ENCODE data around the gene ABHD8.

Gene ABHD8

DNA sequence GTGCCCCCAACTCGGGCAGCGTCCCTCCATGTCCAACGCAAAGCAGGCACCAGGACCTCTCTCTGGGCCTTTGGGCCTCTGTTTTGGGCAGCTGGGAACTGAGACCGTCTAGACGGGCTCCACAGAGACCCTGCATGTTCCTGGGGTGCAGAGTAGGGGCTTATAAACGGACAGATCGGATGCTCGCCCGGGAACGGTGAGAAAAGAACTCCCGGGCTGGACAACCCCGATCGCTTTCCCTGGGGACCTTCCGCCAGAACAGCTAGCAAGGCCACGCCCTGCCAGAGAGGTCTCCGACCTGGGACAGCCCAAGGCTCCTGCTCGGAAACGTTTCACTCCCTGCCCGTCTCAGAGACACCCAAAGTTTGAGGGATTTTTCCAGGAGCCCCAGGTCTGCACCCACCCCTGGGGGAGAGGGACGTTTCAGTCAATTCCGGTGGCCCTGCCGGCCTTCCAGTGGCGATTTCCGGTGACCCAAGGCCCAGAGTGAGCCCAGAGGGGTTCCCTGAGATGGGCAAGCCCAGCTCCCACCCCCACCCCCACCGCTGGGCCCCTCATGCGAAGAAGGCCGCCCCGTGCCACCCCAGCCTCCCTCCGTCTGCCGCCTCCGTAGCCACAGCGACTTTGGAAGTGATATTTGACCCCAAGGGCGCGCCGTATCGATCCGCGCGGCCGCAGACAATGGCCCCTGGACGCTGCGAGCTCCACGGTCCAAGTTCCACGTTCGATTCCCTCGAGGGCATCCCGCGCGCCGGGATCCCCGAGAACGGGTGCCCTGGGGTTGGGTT lies 59.2 kb downstream of the ABHD8 start:
- DNase-seq (ENCODE audit: low read depth in 2 of 2, low spot score in 1 of 2), result no peak

GRCh38 chr19:17243211-17243829 lies 59.9 kb downstream of the ABHD8 start:
- DNase-seq (ENCODE audit: low read depth in 2 of 2, low spot score in 1 of 2), result no peak

- no peak for DNase-seq (ENCODE audit: low read depth in 2 of 2, low spot score in 1 of 2)
Measured at GRCh38 chr19:17242431-17243208, 60.6 kb downstream of the ABHD8 start.

Measured in stimulated activated CD8-positive, alpha-beta memory T cell treated with anti-CD3 and anti-CD28 coated beads, Interleukin-4, amount 100 ng/mL, for 1 hour (primary cell).